ENCODE data around the gene GLI3. TPM values are rescaled to one million over a fixed set of nuclear protein-coding genes. Genes with fewer than 3 reads are reported as not detected.
A peak's percentile ranks its signal among the peaks of the same experiment; 100 is the strongest.

Gene GLI3
- total RNA-seq, 1 experiment from 2014 or later = 46.2 TPM

- ATAC-seq = peak; percentile 81
- Mint-ChIP-seq H3K9me3 (no peaks in the 10 kb centered on the region), H3K4me3 (peak overlapping the region; percentile 48), H3K27ac (peak overlapping the region; percentile 86), H3K36me3 (peaks cover 23% of the 10 kb centered on the region), H3K4me1 (peaks cover 66% of the 10 kb centered on the region), H3K27me3 (ENCODE audit: low read depth) (peaks cover 100% of the 10 kb centered on the region)
- POLR2A ChIA-PET = interaction anchor here (0.6 kb wide), 2 partner anchors 16 to 161 kb away, joined by 3 read pairs; no protein-coding TSS in a partner anchor
- CTCF ChIA-PET = interaction anchor here (0.6 to 1.3 kb wide), 5 partner anchors 14 to 598 kb away, joined by 3 to 5 read pairs (median 3); no protein-coding TSS in a partner anchor
- DNase-seq (ENCODE audit: low spot score) = peak; percentile 64
- TF ChIP-seq, protein P1, sequence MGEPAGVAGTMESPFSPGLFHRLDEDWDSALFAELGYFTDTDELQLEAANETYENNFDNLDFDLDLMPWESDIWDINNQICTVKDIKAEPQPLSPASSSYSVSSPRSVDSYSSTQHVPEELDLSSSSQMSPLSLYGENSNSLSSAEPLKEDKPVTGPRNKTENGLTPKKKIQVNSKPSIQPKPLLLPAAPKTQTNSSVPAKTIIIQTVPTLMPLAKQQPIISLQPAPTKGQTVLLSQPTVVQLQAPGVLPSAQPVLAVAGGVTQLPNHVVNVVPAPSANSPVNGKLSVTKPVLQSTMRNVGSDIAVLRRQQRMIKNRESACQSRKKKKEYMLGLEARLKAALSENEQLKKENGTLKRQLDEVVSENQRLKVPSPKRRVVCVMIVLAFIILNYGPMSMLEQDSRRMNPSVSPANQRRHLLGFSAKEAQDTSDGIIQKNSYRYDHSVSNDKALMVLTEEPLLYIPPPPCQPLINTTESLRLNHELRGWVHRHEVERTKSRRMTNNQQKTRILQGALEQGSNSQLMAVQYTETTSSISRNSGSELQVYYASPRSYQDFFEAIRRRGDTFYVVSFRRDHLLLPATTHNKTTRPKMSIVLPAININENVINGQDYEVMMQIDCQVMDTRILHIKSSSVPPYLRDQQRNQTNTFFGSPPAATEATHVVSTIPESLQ (CRISPR knock-in tag; IDR thresholded peaks at IDR 0.05) = no peak
- TF ChIP-seq ZNF396 (CRISPR knock-in tag; IDR thresholded peaks at IDR 0.05; ENCODE audit: borderline replicate concordance) (no peak), ZMAT4 (CRISPR knock-in tag; IDR thresholded peaks at IDR 0.05) (no peak), SP1 (CRISPR knock-in tag; conservative IDR thresholded peaks at IDR 0.05) (peak; percentile 23; the same call in 1 of the 2 replicates), MAX (CRISPR knock-in tag; IDR thresholded peaks at IDR 0.05) (0 out of 2 replicates have a peak, but pooled peaks have one; percentile 28), GTF2I (CRISPR knock-in tag; conservative IDR thresholded peaks at IDR 0.05) (no peak), ZNF317 (CRISPR knock-in tag; IDR thresholded peaks at IDR 0.05; ENCODE audit: borderline replicate concordance, low read depth) (no peak), ERG (CRISPR knock-in tag; IDR thresholded peaks at IDR 0.05) (no peak), PRRX2 (CRISPR knock-in tag; IDR thresholded peaks at IDR 0.05) (0 out of 2 replicates have a peak, but pooled peaks have one; percentile 19), TCF7 (CRISPR knock-in tag; IDR thresholded peaks at IDR 0.05; ENCODE audit: low read depth) (no peak), PRDM15 (CRISPR knock-in tag; IDR thresholded peaks at IDR 0.05) (no peak), FOXK1 (CRISPR knock-in tag; IDR thresholded peaks at IDR 0.05) (peak; percentile 75)
- TF ChIP-seq, protein P2, sequence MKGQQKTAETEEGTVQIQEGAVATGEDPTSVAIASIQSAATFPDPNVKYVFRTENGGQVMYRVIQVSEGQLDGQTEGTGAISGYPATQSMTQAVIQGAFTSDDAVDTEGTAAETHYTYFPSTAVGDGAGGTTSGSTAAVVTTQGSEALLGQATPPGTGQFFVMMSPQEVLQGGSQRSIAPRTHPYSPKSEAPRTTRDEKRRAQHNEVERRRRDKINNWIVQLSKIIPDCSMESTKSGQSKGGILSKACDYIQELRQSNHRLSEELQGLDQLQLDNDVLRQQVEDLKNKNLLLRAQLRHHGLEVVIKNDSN (CRISPR knock-in tag; IDR thresholded peaks at IDR 0.05) = no peak
Measured at GRCh38 chr7:42091461-42092291, 145.3 kb downstream of the GLI3 start.

DNA sequence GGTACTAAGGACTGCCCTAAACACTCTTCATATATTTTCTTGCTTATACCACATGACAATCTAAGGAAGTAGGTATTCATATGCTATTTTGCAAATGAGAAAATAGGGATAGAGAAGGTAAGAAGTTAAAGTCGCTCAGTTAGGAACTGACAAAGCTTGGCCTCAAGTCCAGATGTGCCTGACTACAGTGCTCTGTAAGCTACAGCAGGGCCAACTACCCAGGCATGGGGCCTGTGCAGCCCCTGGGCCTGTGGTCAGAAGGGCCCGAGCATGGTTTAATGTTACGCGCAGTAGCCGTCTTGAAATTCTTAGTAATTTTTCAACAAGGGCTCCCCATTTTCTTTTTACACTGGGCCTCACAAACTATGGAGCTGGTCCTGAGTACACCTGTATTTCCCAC is 146.2 kb downstream of the GLI3 start:
- Mint-ChIP-seq H3K27me3 (ENCODE audit: low read depth) (peaks cover 98% of the 10 kb centered on the region), H3K36me3 (peaks cover 19% of the 10 kb centered on the region)
- CTCF ChIA-PET = interaction anchor here (0.6 to 1.0 kb wide), 2 partner anchors 113 to 150 kb away, joined by 3 read pairs; no protein-coding TSS in a partner anchor

More for the DNA sequence above, 146.2 kb downstream of the GLI3 start:
- Mint-ChIP-seq H3K9me3 (no peaks in the 10 kb centered on the region), H3K27ac (peak overlapping the region; percentile 86; the same call in 1 of the 2 replicates), H3K4me1 (peaks cover 63% of the 10 kb centered on the region), H3K4me3 (peak overlapping the region; percentile 48)
- DNase-seq (ENCODE audit: low spot score) (no peak), ATAC-seq (peak; percentile 20)
- POLR2A ChIA-PET = no interaction called here
- TF ChIP-seq GRHL2 (CRISPR knock-in tag; IDR thresholded peaks at IDR 0.05; ENCODE audit: insufficient replicate concordance, severe bottlenecking) = no peak
- no peak for TF ChIP-seq ERG (CRISPR knock-in tag; IDR thresholded peaks at IDR 0.05)
- TF ChIP-seq NR2C2 (CRISPR knock-in tag; IDR thresholded peaks at IDR 0.05) = no peak
- TF ChIP-seq ZNF121 (CRISPR knock-in tag; IDR thresholded peaks at IDR 0.05) = peak; percentile 78
- TF ChIP-seq, protein P3, sequence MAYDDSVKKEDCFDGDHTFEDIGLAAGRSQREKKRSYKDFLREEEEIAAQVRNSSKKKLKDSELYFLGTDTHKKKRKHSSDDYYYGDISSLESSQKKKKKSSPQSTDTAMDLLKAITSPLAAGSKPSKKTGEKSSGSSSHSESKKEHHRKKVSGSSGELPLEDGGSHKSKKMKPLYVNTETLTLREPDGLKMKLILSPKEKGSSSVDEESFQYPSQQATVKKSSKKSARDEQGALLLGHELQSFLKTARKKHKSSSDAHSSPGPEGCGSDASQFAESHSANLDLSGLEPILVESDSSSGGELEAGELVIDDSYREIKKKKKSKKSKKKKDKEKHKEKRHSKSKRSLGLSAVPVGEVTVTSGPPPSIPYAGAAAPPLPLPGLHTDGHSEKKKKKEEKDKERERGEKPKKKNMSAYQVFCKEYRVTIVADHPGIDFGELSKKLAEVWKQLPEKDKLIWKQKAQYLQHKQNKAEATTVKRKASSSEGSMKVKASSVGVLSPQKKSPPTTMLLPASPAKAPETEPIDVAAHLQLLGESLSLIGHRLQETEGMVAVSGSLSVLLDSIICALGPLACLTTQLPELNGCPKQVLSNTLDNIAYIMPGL (CRISPR knock-in tag; IDR thresholded peaks at IDR 0.05) = no peak
- TF ChIP-seq, protein P4, sequence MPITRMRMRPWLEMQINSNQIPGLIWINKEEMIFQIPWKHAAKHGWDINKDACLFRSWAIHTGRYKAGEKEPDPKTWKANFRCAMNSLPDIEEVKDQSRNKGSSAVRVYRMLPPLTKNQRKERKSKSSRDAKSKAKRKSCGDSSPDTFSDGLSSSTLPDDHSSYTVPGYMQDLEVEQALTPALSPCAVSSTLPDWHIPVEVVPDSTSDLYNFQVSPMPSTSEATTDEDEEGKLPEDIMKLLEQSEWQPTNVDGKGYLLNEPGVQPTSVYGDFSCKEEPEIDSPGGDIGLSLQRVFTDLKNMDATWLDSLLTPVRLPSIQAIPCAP (CRISPR knock-in tag; IDR thresholded peaks at IDR 0.05) = no peak
- no peak for TF ChIP-seq ATF1 (CRISPR knock-in tag; IDR thresholded peaks at IDR 0.05)

Measured in WTC11 (cell line).